Measurements from ENCODE around the gene MDM1.

The MDM1 gene, protein sequence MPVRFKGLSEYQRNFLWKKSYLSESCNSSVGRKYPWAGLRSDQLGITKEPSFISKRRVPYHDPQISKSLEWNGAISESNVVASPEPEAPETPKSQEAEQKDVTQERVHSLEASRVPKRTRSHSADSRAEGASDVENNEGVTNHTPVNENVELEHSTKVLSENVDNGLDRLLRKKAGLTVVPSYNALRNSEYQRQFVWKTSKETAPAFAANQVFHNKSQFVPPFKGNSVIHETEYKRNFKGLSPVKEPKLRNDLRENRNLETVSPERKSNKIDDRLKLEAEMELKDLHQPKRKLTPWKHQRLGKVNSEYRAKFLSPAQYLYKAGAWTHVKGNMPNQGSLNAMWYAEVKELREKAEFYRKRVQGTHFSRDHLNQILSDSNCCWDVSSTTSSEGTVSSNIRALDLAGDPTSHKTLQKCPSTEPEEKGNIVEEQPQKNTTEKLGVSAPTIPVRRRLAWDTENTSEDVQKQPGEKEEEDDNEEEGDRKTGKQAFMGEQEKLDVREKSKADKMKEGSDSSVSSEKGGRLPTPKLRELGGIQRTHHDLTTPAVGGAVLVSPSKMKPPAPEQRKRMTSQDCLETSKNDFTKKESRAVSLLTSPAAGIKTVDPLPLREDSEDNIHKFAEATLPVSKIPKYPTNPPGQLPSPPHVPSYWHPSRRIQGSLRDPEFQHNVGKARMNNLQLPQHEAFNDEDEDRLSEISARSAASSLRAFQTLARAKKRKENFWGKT

DNA sequence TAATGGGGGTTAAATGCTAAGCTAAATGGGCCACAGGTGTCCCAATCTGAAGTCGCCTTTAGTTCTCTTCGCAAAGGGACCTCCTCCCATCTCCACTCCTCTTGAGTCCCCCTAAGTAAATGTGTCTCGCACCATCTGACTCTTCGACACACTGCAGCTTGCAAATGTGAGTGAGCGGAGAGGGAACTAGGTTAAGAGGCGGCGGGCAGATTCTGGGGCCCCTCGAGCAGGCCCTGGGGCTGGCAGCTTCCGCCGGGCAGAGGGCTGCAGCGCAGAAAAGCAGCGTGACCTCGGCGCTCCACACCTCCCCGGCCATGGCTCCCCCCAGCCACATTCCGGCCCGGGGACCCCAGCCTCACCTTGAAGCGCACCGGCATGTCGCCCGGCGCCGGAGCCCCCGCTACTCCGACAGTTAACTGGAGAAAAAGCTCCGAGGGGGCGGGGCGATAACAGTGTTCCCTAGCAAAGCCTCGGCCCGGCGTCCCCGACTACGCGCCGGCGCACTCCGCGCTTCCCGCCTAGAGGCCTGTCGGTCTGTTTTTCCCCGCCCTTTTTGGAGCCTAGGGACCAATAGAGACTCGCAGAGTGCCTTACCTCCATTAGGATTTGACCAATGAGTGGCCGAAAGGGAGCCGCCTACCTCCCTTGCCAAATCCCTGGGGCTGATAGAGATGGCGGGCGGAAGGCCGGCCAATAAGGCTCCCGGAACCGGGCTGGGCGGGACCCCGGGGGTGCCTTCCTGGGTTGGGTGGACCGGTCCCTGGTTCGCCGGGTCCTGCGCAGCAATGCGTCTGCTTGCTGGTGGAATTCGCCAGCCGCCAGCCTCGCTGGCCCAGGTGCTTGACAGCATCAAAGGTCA, at the start of gene MDM1:
MDM1 (minus strand) TSS at position 494 of the 859 bp plus-strand sequence; CDS start at position 377, 117 bp downstream.
- peak; percentile 98 for DNase-seq

GRCh38 chr12:68381476-68382219, 49.5 kb upstream of the MDM1 start:
- DNase-seq = no peak

DNA sequence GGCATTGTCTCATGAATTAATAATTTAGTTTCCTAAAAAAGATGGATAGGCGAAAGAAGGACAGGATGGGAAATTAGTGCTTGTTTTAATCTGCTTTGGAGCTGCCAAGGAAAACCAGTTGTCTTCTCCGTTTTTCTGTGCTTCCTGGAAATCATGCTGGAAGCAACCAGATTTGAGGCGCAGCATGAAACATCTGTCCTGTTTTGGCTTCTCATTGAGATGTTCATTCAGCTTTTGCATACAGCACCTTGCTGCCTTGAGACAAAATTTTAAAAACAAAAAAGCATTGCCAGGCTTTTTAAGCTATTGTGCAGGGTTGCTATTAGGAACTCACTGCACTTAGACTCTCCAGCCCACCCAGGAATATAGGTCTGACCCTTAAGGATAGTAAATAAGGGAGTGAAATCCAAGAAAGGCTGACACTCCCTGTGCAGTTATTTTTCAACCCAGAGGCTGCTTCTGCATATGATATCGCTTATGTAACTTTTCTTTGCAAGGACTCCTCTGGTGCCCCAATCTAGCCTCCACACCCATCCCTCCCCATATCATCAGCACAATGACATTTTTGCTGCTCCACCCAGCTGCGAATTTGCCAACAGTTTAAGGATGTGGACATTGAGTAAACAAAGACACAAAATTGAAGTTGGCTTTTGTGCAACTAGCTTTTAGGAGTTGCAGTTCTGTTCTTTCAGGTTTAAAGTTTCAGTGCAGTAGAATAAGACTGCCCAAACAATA, 46.9 kb upstream of the MDM1 start:
- no peak for DNase-seq

GRCh38 chr12:68377881-68378280, 45.7 kb upstream of the MDM1 start:
- DNase-seq = no peak

DNA sequence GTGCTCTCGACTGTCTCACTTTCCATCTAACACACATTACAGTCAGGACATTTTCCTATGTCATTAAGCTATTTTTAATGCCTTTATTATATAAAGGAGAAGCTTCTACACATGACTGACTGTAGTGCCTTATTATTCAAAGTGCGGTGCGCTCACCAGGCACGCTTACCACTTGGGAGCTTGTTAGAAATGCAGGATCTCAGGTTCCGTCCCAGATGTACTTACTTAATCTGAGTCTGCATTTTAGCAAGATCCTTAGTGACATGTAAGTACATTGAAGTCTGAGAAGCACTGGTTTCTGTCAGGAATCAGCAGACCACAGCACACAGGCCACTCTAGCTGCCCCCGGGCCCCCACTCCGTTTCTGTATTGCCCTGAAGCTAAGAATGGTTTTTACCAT, 44.7 kb upstream of the MDM1 start:
- DNase-seq = no peak

- DNase-seq = no peak
Observed at GRCh38 chr12:68375756-68376695, 43.9 kb upstream of the MDM1 start.

DNA sequence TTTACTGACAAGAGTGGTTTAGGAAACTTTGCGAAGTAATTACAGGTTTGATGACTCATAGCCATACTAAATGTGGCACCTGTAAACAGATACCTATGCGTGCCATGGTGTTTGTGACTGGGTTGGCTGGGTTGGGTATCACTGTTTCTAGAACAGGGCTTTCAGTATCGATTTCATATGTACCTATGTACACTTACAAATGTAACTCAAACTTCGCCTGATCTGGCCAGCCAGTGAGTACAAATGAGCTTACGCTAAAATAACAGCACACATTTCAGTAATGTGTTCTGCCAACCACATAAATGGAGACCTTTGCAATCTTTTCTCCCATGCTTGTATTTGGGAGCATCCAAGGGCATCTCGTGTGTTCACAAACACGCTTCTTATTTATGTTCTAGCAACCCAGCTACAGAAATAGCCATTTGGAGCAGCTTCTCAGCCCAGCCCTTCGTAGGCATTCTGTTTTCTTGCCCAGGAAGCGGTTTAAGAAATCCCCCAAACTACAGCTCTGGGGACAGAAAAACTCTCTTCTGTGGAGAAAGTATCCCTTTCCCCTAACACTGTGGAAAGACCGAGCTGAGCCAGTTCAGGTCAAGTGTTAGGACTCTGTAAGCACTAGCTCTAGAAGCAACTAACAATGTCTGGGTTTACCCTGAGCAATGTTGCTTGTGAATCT, 42.3 kb upstream of the MDM1 start:
- DNase-seq = peak; percentile 86

DNA sequence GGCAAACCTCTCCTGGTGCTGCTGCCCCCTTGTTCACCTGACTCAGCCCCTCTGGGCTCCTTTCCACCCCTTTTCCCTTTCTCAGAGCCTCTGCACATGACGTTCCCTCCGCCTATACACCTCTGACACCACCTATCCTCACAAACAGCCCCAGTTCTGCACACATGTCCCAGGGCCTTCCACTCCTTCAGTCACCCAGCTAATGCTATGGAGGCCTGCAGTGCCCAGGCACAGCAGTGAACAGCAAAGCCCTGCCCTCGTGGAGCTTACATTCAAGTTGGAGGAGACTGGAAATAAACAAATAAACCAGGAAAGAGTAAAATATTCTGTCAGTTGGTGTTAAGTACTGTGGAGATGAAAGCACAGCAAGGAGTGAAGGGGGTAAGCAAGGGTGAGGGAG, 38.5 kb upstream of the MDM1 start:
- no peak for DNase-seq

GRCh38 chr12:68370006-68370590, 37.9 kb upstream of the MDM1 start:
- no peak for DNase-seq

DNA sequence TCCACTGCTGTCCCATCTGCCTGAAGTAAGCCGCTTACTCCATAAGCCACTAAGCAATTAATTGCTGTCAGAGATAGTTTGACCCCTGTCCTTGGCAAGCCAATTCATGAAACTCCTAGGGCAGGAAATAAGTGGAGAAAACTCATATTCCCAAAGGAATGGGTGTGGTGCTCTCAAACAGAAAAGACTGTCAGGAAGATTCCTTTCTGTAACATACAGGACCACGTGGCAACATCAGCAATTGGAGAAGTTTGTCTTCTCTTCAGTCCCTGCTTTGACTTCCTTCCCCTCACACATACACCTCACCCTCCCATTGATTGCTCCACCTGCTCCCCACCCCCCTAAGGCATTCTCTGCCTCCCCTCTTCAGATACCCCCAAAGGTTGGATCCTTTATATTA, 36.2 kb upstream of the MDM1 start:
- no peak for DNase-seq

DNA sequence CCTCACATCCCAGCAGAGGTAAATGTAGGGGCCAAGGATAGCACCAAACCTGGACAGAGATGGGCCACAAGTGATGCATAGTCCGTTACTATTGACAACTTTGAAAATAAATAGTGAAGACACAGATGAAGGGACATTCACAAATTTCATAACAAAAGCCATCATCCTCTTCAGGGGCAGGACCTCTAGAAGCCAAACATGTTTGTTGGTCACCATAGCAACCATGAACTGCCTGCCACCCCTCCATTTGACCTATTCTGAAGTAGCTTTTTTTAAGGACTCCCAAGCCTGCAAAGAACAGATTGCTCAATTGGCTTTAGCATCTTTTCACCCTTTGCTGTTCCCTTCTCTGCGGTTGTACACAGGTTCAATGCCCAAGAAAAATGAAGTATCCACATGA, 35.7 kb upstream of the MDM1 start:
- no peak for DNase-seq

DNA sequence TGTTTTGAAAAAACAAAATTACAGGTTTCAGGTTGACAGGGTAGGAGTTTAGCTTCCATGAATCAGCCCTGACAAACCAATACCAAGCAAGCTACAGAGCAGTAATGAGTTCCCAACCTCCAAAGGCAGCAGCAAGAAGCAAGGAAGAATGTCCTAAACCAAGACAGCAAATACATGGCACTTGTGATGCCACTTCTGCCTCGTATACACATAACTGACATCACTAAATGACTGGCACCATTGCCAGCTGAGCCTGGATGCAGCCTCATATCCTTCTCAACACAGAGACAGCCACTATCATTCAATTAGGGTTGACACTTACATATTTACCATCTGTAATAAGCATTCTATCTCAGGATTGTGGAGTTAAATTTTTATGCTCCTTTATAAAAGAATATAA, 35.0 kb upstream of the MDM1 start:
- DNase-seq = no peak

- peak; percentile 92 for DNase-seq
Observed at GRCh38 chr12:68364893-68365725, 32.9 kb upstream of the MDM1 start.

GRCh38 chr12:68364328-68364727, 32.2 kb upstream of the MDM1 start:
- DNase-seq = no peak

DNA sequence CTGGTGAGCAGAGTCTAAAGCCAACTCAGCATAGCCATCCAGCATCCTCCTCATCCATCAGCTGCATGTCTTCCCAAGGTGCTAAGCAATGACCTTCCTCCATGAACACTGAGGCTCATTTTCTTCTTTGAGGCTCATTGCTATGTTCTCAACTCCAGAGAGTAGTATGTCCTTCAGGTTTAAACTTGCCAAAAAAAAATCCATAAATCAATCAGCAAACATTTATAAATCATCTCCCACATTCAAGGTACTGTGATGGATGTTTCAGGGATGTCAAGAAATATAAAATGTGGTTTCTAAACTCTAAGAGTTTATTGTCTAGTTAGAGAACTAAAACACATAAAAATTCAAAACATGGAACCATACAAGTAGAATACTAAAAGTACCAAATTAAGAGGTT, 29.8 kb upstream of the MDM1 start:
- DNase-seq = no peak

GRCh38 chr12:68359674-68360073, 27.5 kb upstream of the MDM1 start:
- no peak for DNase-seq

DNA sequence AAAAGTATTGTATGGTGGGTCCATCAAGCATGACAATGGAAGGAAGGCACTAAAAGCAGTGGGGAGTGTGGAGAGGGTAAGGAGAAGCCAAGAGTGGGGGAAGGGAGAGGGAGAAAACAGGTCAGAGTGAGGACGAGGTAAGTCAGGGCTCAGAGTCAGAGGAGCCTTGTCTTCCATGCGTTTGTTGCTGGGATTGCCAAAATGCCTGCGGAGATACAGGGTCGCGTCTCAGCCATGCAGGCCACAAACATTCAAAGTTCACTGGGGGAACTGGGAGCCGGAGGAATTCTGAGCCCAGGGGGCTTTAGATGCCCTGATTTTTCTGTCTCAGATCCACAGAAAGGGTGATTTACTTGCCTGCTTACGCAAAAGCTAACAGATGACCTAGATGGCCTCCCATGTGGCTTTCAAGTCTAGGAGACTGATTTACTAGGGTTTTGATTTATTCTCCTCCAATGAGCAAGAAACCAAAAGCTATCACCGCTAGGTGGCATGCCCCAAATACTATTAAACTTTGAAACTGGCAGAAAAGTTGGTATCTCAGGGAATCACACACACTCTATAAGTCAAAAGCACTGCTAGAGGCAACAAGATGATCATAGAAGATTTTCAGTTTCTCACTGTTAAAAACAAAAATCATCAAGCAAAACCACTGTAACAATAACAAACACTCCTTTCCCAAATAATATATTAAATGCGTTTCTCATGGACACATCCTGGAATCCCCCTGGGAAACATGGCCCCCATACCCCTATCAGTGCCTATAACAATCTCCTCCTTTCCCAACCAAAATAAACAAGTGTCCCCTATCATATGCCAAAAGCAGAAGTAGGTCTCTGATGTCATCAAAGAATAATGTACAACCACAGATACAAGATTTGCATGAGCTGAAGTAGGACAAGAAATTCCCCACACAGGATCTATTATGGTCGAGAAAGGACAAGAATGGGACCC, 26.6 kb upstream of the MDM1 start:
- DNase-seq = peak; percentile 78

DNA sequence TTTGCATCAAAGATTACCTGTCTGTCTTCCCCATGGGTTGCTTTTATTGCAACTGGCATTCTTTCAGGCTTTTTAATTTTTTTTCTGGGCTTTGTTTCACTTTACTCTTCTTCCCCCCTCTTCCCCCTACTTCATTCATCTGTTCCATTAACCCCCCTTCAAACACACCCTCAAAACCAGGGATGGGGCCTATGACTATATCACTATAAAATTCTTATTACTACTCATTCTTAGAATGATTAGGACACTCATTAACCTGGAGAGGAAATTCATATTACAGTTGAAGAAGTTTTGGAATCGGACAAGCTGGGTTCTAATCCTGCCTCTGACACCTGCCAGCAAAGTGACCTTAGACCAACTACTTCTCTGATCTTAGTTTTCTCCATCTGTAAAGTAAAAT, 24.8 kb upstream of the MDM1 start:
- DNase-seq = no peak
